ENCODE data around the gene PRKAR2B. TPM values are rescaled to one million over a fixed set of nuclear protein-coding genes. Genes with fewer than 3 reads are reported as not detected.
A peak's percentile ranks its signal among the peaks of the same experiment; 100 is the strongest.
"Not testable (repeated sequence)": the region's sequence is repeated elsewhere in the genome, so short reads cannot be mapped to it uniquely, and the experiment has no call there.

Gene PRKAR2B
- total RNA-seq, 2 experiments from 2014 or later, result 69.0 to 210 TPM

- BruUV-seq (replicated peaks), result no TSS peak
- POLR2A ChIA-PET, result interaction anchor here (0.5 to 3.7 kb wide), 13 partner anchors 15 to 1285 kb away, joined by 3 to 29 read pairs (median 4); no protein-coding TSS in a partner anchor
- Histone ChIP-seq H3K4me1 (ENCODE audit: insufficient read depth, low read length, poor library complexity, severe bottlenecking) (peaks cover 76% of the 10 kb centered on the region), H3K79me2 (ENCODE audit: insufficient read depth, low read depth, low read length) (peaks cover 97% of the 10 kb centered on the region), H4K20me1 (ENCODE audit: insufficient read depth, low read length) (peaks cover 30% of the 10 kb centered on the region; the same call in 1 of the 2 replicates), H3K36me3 (ENCODE audit: insufficient read depth, low read length) (peaks cover 74% of the 10 kb centered on the region), H3K9me2 (ENCODE audit: insufficient read depth, low read length) (no peaks in the 10 kb centered on the region), H2AFZ (ENCODE audit: low read length) (no peak overlapping the region), H3K9me3 (ENCODE audit: low read length) (0 out of 2 replicates have a peak, but pooled peaks cover 3% of the 10 kb centered on the region), H3K27ac (ENCODE audit: low read depth, low read length, poor library complexity, severe bottlenecking) (peak overlapping the region; percentile 39), H3K4me2 (ENCODE audit: low read length) (peak overlapping the region; percentile 74), H3K4me3 (ENCODE audit: low read depth, low read length, poor library complexity, severe bottlenecking) (peak overlapping the region; percentile 94)
- CTCF ChIA-PET (ENCODE audit: unreplicated experiment), result no interaction called here
- no peak for DNase-seq (ENCODE audit: low spot score)
- TF ChIP-seq EZH2phosphoT487 (IDR thresholded peaks at IDR 0.05; ENCODE audit: borderline replicate concordance, low read depth, low read length) (no peak), CTCF (conservative IDR thresholded peaks at IDR 0.05; ENCODE audit: low read length) (no peak)
- intact Hi-C loops (cut with micrococcal nuclease; ENCODE audit: unreplicated experiment), result loop anchor here (2.0 to 5.0 kb wide), 5 partner anchors 77 to 693 kb away; partner anchors contain the start of genes CBLL1 and HBP1
Observed at GRCh38 chr7:107049480-107049879, 5.0 kb downstream of the PRKAR2B start.

GRCh38 chr7:107049971-107050532, 5.5 kb downstream of the PRKAR2B start:
- no peaks in the 10 kb centered on the region for H3K9me2 ChIP-seq (ENCODE audit: insufficient read depth, low read length)
- H3K79me2 ChIP-seq (ENCODE audit: insufficient read depth, low read depth, low read length), result peaks cover 97% of the 10 kb centered on the region
- ChIA-PET CTCF (ENCODE audit: unreplicated experiment) (no interaction called here), POLR2A (interaction anchor here (0.5 to 3.7 kb wide), 13 partner anchors 14 to 1286 kb away, joined by 3 to 29 read pairs (median 4); no protein-coding TSS in a partner anchor)
- DNase-seq (ENCODE audit: low spot score), result peak; percentile 54
- H3K4me1 ChIP-seq (ENCODE audit: insufficient read depth, low read length, poor library complexity, severe bottlenecking), result peaks cover 77% of the 10 kb centered on the region
- H2AFZ ChIP-seq (ENCODE audit: low read length), result no peak overlapping the region
- TF ChIP-seq CTCF (conservative IDR thresholded peaks at IDR 0.05; ENCODE audit: low read length) (no peak), EZH2phosphoT487 (IDR thresholded peaks at IDR 0.05; ENCODE audit: borderline replicate concordance, low read depth, low read length) (no peak)
- peaks cover 30% of the 10 kb centered on the region; the same call in 1 of the 2 replicates for H4K20me1 ChIP-seq (ENCODE audit: insufficient read depth, low read length)
- H3K9me3 ChIP-seq (ENCODE audit: low read length), result 0 out of 2 replicates have a peak, but pooled peaks cover 4% of the 10 kb centered on the region
- peak overlapping the region; percentile 74 for H3K4me2 ChIP-seq (ENCODE audit: low read length)
- peaks cover 75% of the 10 kb centered on the region for H3K36me3 ChIP-seq (ENCODE audit: insufficient read depth, low read length)
- peak overlapping the region; percentile 94 for H3K4me3 ChIP-seq (ENCODE audit: low read depth, low read length, poor library complexity, severe bottlenecking)
- no TSS peak for BruUV-seq (replicated peaks)
- H3K27ac ChIP-seq (ENCODE audit: low read depth, low read length, poor library complexity, severe bottlenecking), result peak overlapping the region; percentile 39
- intact Hi-C loops (cut with micrococcal nuclease; ENCODE audit: unreplicated experiment), result loop anchor here (2.0 to 5.0 kb wide), 5 partner anchors 77 to 692 kb away; partner anchors contain the start of genes CBLL1 and HBP1

- TF ChIP-seq EZH2phosphoT487 (IDR thresholded peaks at IDR 0.05; ENCODE audit: borderline replicate concordance, low read depth, low read length) (no peak), CTCF (conservative IDR thresholded peaks at IDR 0.05; ENCODE audit: low read length) (no peak)
- Histone ChIP-seq H3K36me3 (ENCODE audit: insufficient read depth, low read length) (peaks cover 69% of the 10 kb centered on the region), H4K20me1 (ENCODE audit: insufficient read depth, low read length) (peaks cover 23% of the 10 kb centered on the region; the same call in 1 of the 2 replicates), H3K27ac (ENCODE audit: low read depth, low read length, poor library complexity, severe bottlenecking) (no peak overlapping the region), H3K4me2 (ENCODE audit: low read length) (peak overlapping the region; percentile 74), H3K9me2 (ENCODE audit: insufficient read depth, low read length) (no peaks in the 10 kb centered on the region), H3K9me3 (ENCODE audit: low read length) (0 out of 2 replicates have a peak, but pooled peaks cover 4% of the 10 kb centered on the region), H3K4me1 (ENCODE audit: insufficient read depth, low read length, poor library complexity, severe bottlenecking) (peaks cover 77% of the 10 kb centered on the region), H3K4me3 (ENCODE audit: low read depth, low read length, poor library complexity, severe bottlenecking) (no peak overlapping the region), H2AFZ (ENCODE audit: low read length) (no peak overlapping the region), H3K79me2 (ENCODE audit: insufficient read depth, low read depth, low read length) (peaks cover 85% of the 10 kb centered on the region)
- intact Hi-C loops (cut with micrococcal nuclease; ENCODE audit: unreplicated experiment), result no loop called here
- BruUV-seq (replicated peaks), result no TSS peak
- ChIA-PET CTCF (ENCODE audit: unreplicated experiment) (no interaction called here), POLR2A (interaction anchor here (0.7 to 2.1 kb wide), 6 partner anchors 27 to 111 kb away, joined by 3 to 10 read pairs (median 3); no protein-coding TSS in a partner anchor)
- no peak for DNase-seq (ENCODE audit: low spot score)
Observed at GRCh38 chr7:107051376-107051775, 6.9 kb downstream of the PRKAR2B start.

GRCh38 chr7:107054965-107055364, 10.5 kb downstream of the PRKAR2B start:
- POLR2A ChIA-PET; intact Hi-C loops (cut with micrococcal nuclease; ENCODE audit: unreplicated experiment); H3K9me2 ChIP-seq (ENCODE audit: insufficient read depth, low read length); CTCF ChIA-PET (ENCODE audit: unreplicated experiment); H3K4me2 ChIP-seq (ENCODE audit: low read length); H3K4me3 ChIP-seq (ENCODE audit: low read depth, low read length, poor library complexity, severe bottlenecking); H3K27ac ChIP-seq (ENCODE audit: low read depth, low read length, poor library complexity, severe bottlenecking); H2AFZ ChIP-seq (ENCODE audit: low read length); H3K9me3 ChIP-seq (ENCODE audit: low read length); BruUV-seq (replicated peaks); DNase-seq (ENCODE audit: low spot score); H4K20me1 ChIP-seq (ENCODE audit: insufficient read depth, low read length): not testable (repeated sequence)
- H3K79me2 ChIP-seq (ENCODE audit: insufficient read depth, low read depth, low read length), result peaks cover 85% of the 10 kb centered on the region
- H3K36me3 ChIP-seq (ENCODE audit: insufficient read depth, low read length), result peaks cover 37% of the 10 kb centered on the region
- peaks cover 70% of the 10 kb centered on the region for H3K4me1 ChIP-seq (ENCODE audit: insufficient read depth, low read length, poor library complexity, severe bottlenecking)
